Measurements from ENCODE around the gene HMGCR. TPM values are rescaled to one million over a fixed set of nuclear protein-coding genes. Genes with fewer than 3 reads are reported as not detected.

Gene HMGCR
- total and polyA plus RNA-seq, 3 donors from 2014 or later, result 33.6 to 49.8 (median 44.8) TPM

DNA sequence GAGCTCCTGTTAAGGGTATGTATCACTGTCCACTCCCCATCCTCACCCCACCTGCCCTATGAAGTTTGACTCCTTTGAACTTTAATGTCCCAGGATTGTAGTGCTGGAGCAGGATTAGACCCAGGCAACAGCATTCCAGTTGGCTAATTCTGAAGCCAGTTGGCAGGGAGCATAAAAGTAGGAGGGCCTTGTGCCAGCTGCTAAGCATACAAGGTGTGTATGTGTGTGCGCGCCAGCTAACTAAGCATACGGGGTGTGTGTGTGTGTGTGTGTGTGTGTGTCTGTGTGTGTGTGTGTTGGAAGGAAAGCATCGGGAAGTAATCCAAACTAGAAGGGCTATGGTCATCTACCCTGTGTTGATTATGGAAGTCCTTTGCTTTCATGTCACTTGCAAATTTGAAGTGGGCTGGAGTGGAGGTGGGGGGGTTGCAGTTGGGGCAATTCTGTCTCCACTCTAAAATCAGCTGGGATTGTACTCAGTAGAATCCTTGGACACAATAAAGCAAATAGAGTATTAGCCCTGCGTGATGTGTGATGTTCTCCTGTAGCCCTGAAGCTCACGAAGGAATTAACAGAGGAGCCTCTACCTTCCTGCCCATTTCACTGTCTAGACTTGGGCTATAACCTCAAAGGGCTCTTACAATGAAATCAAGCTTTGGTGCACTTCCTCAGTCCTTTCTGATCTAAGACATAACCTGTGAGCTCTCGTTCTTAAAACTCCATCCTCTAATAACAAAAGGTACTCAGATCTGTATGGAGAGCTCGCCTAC lies 26.9 kb downstream of the HMGCR start:
- 77 to 87% methylated on average over 8 of the region's 8 CpGs for WGBS, 2 donors
- intact Hi-C loops (cut with DNase I; ENCODE audit: low total_unique reads), result no loop called here
- H3K4me1 ChIP-seq, result peaks cover 3% of the 10 kb centered on the region
- H3K27ac ChIP-seq, result no peak overlapping the region
- no peaks in the 10 kb centered on the region for H3K36me3 ChIP-seq (ENCODE audit: low read depth, missing control alignments)
- H3K9me3 ChIP-seq, result no peaks in the 10 kb centered on the region
- no peak for TF ChIP-seq POLR2A (IDR thresholded peaks at IDR 0.05)
- TF ChIP-seq, protein P1, sequence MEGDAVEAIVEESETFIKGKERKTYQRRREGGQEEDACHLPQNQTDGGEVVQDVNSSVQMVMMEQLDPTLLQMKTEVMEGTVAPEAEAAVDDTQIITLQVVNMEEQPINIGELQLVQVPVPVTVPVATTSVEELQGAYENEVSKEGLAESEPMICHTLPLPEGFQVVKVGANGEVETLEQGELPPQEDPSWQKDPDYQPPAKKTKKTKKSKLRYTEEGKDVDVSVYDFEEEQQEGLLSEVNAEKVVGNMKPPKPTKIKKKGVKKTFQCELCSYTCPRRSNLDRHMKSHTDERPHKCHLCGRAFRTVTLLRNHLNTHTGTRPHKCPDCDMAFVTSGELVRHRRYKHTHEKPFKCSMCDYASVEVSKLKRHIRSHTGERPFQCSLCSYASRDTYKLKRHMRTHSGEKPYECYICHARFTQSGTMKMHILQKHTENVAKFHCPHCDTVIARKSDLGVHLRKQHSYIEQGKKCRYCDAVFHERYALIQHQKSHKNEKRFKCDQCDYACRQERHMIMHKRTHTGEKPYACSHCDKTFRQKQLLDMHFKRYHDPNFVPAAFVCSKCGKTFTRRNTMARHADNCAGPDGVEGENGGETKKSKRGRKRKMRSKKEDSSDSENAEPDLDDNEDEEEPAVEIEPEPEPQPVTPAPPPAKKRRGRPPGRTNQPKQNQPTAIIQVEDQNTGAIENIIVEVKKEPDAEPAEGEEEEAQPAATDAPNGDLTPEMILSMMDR (IDR thresholded peaks at IDR 0.05), result no peak
- H3K27me3 ChIP-seq, result no peaks in the 10 kb centered on the region
- no peak overlapping the region for H3K4me3 ChIP-seq
- DNase-seq, result no peak

DNA sequence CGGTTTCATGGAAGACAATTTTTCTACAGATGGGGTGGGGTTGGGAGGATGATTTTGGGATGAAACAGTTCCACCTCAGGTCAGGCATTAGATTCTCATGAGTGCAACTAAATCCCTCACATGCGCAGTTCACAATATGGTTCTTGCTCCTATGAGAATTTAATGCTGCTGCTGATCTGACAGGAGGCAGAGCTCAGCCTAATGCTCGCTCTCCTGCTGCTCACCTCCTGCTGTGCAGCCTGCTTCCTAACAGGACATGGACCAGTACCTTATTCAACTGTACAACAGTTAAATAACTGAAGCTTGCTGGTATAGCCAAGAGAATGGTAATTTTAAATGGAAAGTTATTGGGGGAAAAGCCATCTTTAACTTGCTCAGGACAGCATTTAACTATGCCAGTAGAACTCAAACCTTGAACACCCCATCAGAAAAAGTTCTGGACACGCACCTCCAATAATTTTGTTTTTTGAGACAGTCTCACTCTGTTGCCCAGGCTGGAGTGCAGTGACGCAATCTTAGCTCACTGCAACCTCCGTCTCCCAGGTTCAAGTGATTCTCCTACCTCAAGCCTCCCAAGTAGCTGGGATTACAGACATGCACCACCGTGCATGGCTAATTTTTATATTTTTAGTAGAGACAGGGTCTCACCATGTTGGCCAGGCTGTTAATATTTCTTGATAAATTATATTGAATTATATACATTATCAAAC lies 27.7 kb downstream of the HMGCR start:
- no peak for DNase-seq
- H3K4me3 ChIP-seq, result no peak overlapping the region
- no peaks in the 10 kb centered on the region for H3K9me3 ChIP-seq
- H3K27ac ChIP-seq, result no peak overlapping the region
- H3K4me1 ChIP-seq, result peaks cover 3% of the 10 kb centered on the region
- no peaks in the 10 kb centered on the region for H3K36me3 ChIP-seq (ENCODE audit: low read depth, missing control alignments)
- no peaks in the 10 kb centered on the region for H3K27me3 ChIP-seq
- 84 to 88% methylated on average over 7 of the region's 7 CpGs for WGBS, 2 donors
- intact Hi-C loops (cut with DNase I; ENCODE audit: low total_unique reads), result no loop called here
- no peak for TF ChIP-seq POLR2A (IDR thresholded peaks at IDR 0.05)
- TF ChIP-seq, protein P1 (IDR thresholded peaks at IDR 0.05), result no peak

GRCh38 chr5:75365740-75366139 lies 28.7 kb downstream of the HMGCR start:
- TF ChIP-seq POLR2A (IDR thresholded peaks at IDR 0.05), result no peak
- TF ChIP-seq, protein P1 (IDR thresholded peaks at IDR 0.05), result no peak
- Histone ChIP-seq H3K36me3 (ENCODE audit: low read depth, missing control alignments) (no peaks in the 10 kb centered on the region), H3K4me1 (peaks cover 3% of the 10 kb centered on the region), H3K27me3 (no peaks in the 10 kb centered on the region), H3K4me3 (no peak overlapping the region), H3K27ac (no peak overlapping the region), H3K9me3 (no peaks in the 10 kb centered on the region)
- intact Hi-C loops (cut with DNase I; ENCODE audit: low total_unique reads), result no loop called here
- DNase-seq, result no peak
- WGBS, 2 donors, result 22 to 48% methylated on average over 1 of the region's 1 CpG

DNA sequence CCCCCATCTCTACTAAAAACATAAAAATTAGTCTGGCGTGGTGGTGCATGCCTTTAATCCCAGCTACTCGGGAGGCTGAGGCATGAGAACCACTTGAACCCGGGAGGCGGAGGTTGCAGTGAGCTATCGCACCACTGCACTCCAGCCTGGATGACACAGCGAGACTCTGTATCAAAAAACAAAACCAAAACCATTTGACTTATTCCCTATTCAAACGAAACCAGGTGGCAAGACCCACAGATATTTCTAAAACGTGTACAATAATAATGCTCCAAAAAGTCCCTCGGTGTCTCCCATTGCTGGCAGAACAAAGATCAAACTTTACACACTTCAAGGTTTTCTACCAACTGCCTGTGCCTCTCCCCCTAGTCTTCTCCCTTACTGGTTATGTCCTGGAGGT lies 29.8 kb downstream of the HMGCR start:
- 82 to 86% methylated on average over 9 of the region's 9 CpGs for WGBS, 2 donors
- Histone ChIP-seq H3K4me1 (peaks cover 1% of the 10 kb centered on the region), H3K27ac (no peak overlapping the region), H3K9me3 (no peaks in the 10 kb centered on the region), H3K4me3 (no peak overlapping the region), H3K27me3 (no peaks in the 10 kb centered on the region), H3K36me3 (ENCODE audit: low read depth, missing control alignments) (no peaks in the 10 kb centered on the region)
- no peak for TF ChIP-seq POLR2A (IDR thresholded peaks at IDR 0.05)
- TF ChIP-seq, protein P1 (IDR thresholded peaks at IDR 0.05), result no peak
- DNase-seq, result no peak
- intact Hi-C loops (cut with DNase I; ENCODE audit: low total_unique reads), result no loop called here

Data from testis (tissue), 3 donors.